HG03095 (cell line): Measurements from ENCODE around the gene TECPR1.

ENCODE experiments used
- ATAC-seq: cut with Tn5 transposase; IDR thresholded peaks from one replicate; pipeline ENCODE4 v1.9.1; 2021; ENCODE audit warnings: moderate library complexity; ENCODE audit not compliant: unreplicated experiment

The TECPR1 gene

GRCh38 chr7:98166668-98166970 lies 85.4 kb downstream of the TECPR1 start:
- no peak for ATAC-seq

- ATAC-seq, result peak; percentile 75
Observed at GRCh38 chr7:98165827-98166667, 86.0 kb downstream of the TECPR1 start.
